Effector memory CD4-positive, alpha-beta T cell (primary cell): Measurements from ENCODE around the gene RGS13.

Experiments used
- DNase-seq, 3 donors: peaks; one replicate each; pipeline ENCODE4 v3.0.0-alpha.2; 2020
- H3K27ac ChIP-seq: 2 replicates; pipeline ENCODE4 v1.7.0; 2013; ENCODE audit warnings: mild to moderate bottlenecking, low read length, moderate library complexity; ENCODE audit not compliant: insufficient read depth, poor library complexity, severe bottlenecking
- H3K27me3 ChIP-seq: replicated peaks from 2 replicates; pipeline ENCODE4 v1.7.0; 2013; ENCODE audit warnings: mild to moderate bottlenecking, low read length; ENCODE audit not compliant: insufficient read depth, control insufficient read depth, poor library complexity, severe bottlenecking
- H3K36me3 ChIP-seq: 2 replicates; pipeline ENCODE4 v1.7.0; 2013; ENCODE audit warnings: mild to moderate bottlenecking, low read length, moderate library complexity; ENCODE audit not compliant: control insufficient read depth, insufficient read depth
- H3K4me1 ChIP-seq: 2 replicates; pipeline ENCODE4 v1.7.0; 2013; ENCODE audit warnings: low read length, mild to moderate bottlenecking; ENCODE audit not compliant: control insufficient read depth, insufficient read depth, poor library complexity, severe bottlenecking
- H3K4me3 ChIP-seq: 2 replicates; pipeline ENCODE4 v1.7.0; 2013; ENCODE audit warnings: low read length, low read depth, mild to moderate bottlenecking; ENCODE audit not compliant: insufficient read depth, poor library complexity, severe bottlenecking
- H3K9me3 ChIP-seq: 2 replicates; pipeline ENCODE4 v1.7.0; 2013; ENCODE audit warnings: mild to moderate bottlenecking, low read length, moderate library complexity; ENCODE audit not compliant: control insufficient read depth
- total RNA-seq, 3 donors: gene quantifications; one replicate each; lab custom pipeline; 2026; lab: John Stamatoyannopoulos, UW

RGS13 gene, protein sequence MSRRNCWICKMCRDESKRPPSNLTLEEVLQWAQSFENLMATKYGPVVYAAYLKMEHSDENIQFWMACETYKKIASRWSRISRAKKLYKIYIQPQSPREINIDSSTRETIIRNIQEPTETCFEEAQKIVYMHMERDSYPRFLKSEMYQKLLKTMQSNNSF
- 0 to 0.17 (median 0.09) reads per million in 3 donors for total RNA-seq

DNA sequence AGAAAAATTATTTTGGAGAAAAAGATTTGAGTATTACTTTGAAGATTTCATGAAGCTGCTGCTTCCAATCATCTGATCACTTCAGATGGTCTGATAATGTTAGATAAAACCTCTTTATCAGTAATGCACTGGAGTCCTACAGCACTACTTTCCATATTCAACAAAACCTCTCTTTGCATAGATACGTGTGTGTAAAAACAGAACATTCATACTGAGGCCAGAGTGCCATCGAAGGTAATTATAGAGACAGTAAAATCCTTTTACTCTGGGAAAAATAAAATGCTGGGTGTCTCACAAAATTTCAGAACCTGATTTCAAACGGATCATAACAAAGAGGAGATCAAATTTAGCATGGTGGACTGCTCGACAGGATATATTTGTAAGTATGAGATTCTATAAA, at the start of gene RGS13:
TSS of gene RGS13 (plus strand) at position 209 of the 400 bp plus-strand sequence. CDS start 8,188 bp downstream, outside the sequence.
- DNase-seq = no peak
- Histone ChIP-seq H3K27ac (no peak within 1 kb of the TSS), H3K4me1 (no peaks in the 10 kb centered on the region), H3K4me3 (no peak within 1 kb of the TSS), H3K36me3 (no peaks in the 10 kb centered on the region), H3K27me3 (no peaks in the 10 kb centered on the region), H3K9me3 (no peaks in the 10 kb centered on the region)

DNA sequence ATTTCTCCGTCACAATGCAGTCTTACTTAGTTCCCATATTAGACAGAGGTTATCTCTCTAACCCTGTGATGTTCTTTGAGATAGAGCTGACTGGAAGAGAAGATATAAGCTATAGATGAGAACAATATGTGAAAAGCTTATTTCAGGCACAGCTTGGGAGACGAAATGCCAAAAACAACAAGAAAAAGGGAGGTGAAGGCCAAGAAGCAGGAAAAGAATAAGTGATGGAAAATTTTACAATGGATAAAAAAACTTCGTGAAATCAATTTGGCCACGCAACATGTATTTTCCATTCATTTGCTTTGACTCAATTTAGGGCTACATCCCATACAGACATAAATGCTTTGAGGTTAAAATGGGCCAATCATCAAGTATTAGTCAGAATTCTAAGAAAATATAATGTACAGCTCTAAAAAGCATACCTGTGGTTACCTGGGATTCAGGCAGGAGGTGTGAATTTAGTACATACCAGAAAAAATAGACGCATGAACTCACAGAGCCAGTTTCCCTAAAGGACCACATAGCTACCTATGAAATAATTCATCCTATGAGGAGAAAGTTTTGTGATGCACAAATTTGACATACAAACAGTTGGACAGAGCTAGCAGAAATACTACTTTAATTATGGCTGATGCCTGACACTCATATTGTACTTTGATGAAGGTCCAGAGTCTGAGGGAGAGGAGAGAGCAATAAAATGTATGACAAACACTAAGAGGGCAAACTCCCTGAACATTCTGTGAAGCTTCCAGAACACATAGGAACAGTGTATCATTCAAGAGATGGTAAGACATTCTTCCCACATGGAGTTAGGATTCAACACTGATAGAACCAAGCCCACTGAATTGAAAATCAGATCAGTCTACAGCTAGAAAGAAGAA, 48.3 kb upstream of the RGS13 start:
- no peaks in the 10 kb centered on the region for H3K9me3 ChIP-seq
- no peak for DNase-seq
- H3K4me1 ChIP-seq = no peaks in the 10 kb centered on the region
- no peaks in the 10 kb centered on the region for H3K27me3 ChIP-seq
- no peak overlapping the region for H3K4me3 ChIP-seq
- H3K36me3 ChIP-seq = no peaks in the 10 kb centered on the region
- no peak overlapping the region for H3K27ac ChIP-seq

DNA sequence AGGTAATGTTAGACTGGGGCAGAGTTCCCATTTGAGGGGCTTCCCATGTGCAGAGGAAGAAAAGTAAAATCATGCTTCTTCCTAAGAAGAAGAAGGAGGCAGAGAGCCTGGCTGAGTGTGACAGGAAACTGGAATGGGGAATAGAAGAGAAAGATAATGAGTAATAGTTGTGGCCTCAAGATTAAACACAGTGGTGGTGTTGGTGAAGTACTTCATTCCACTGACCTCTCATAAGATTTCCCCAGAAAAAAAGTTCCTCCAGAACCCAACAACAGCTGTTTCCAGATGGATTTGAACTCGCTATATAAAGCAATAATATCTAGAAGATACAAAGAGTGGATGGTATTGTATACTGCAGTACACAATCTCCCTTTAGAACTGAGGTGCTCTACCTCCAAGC, 47.4 kb upstream of the RGS13 start:
- no peak for DNase-seq

DNA sequence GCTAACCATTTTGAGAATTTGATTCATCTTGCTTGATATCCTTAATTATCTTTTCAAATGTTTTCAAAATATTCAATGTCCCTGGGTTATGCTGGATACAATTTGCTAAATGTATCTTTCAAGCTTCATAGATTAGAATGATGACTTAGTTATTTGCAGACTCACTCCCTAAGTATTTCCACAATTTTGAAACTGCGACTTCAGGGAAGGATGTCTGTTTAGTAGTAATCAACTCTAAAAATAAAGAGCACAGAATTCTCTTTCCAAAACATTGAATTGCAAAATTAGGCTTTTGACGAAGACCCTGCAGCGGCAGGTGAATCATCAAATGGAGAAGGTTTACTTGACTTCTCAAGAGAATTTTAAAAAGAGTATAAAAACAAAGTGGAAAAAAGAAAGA, 46.1 kb upstream of the RGS13 start:
- no peak overlapping the region for H3K4me3 ChIP-seq
- DNase-seq = no peak
- no peaks in the 10 kb centered on the region for H3K27me3 ChIP-seq
- H3K4me1 ChIP-seq = no peaks in the 10 kb centered on the region
- H3K27ac ChIP-seq = no peak overlapping the region
- no peaks in the 10 kb centered on the region for H3K9me3 ChIP-seq
- no peaks in the 10 kb centered on the region for H3K36me3 ChIP-seq

More for the DNA sequence above, 47.4 kb upstream of the RGS13 start:
- Histone ChIP-seq H3K4me3 (no peak overlapping the region), H3K4me1 (no peaks in the 10 kb centered on the region), H3K36me3 (no peaks in the 10 kb centered on the region), H3K27ac (no peak overlapping the region), H3K27me3 (no peaks in the 10 kb centered on the region), H3K9me3 (no peaks in the 10 kb centered on the region)

DNA sequence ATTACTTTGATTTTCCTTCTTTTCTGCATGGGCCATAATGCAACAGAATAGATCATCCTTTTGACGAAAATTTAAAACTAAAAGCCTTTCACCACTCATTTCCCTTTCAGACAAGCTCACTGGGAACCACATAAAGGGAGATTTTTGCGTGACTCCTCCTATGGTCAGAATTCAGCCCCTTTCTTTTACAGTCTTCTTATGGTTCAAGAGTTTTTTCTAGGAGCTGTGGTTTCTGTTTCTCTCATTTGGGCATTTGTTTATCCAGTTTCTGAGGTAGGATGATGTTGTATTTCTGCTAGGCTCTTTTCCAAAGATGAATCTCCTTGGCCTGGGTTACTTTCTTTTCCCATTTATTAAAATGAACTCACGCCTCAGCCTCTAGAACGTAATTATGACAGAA, 43.4 kb upstream of the RGS13 start:
- Histone ChIP-seq H3K27me3 (no peaks in the 10 kb centered on the region), H3K9me3 (no peaks in the 10 kb centered on the region), H3K36me3 (no peaks in the 10 kb centered on the region), H3K27ac (no peak overlapping the region), H3K4me1 (no peaks in the 10 kb centered on the region), H3K4me3 (no peak overlapping the region)
- DNase-seq = no peak

DNA sequence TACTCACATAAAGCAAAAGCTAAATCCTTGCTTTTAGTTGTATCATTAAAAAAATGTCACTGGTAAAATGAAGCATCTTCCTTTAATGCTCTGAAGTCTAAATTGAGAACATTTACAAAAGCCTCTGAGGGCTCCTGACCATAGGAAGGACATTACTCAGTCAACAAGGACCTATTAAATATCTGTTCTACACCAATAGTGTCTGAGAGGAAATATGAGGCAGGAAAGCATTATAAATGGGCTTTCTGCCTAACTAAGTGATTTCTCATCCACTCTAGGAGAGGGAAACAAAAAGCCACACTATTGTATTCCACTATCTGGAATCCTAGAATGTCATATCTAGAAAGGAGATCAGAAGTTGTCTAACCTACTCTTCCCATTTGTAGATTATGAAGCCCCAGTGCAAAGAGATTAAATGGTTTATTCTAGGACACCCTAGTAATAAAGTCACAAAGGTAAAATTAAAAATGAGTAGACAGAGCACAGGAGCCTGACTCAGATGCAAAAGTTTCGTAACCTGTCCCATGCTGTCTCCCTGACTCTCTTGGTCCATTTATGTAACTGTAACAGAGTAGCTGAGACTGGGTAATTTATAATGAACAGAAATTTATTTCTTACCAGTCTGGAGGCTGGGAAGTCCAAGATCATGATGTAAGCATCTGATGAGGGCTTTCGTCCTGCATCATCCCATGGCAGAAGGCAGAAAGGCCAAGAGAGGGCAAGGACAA, 42.8 kb upstream of the RGS13 start:
- Histone ChIP-seq H3K27ac (no peak overlapping the region), H3K4me1 (no peaks in the 10 kb centered on the region), H3K27me3 (no peaks in the 10 kb centered on the region), H3K9me3 (no peaks in the 10 kb centered on the region), H3K36me3 (no peaks in the 10 kb centered on the region), H3K4me3 (no peak overlapping the region)
- no peak for DNase-seq

DNA sequence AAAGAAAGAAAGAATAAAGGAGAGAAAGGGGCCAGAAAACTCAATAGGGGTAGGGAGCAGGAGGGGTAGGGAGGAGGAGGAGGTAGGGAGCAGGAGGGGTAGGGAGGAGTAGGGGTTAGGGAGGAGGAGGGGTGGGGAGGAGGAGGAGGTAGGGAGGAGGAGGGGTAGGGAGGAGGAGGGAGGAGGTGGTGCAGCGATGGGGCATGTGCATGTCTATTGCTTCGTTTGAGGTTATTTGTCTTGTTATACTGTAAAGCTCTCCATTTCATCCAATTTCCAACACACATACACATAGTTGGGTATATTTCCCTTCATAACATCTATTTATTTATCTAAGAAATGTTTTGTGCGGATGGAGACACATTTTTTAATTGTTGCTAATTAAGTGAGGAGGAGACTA, 40.6 kb upstream of the RGS13 start:
- no peak overlapping the region for H3K27ac ChIP-seq
- no peaks in the 10 kb centered on the region for H3K9me3 ChIP-seq
- H3K27me3 ChIP-seq = no peaks in the 10 kb centered on the region
- H3K4me1 ChIP-seq = no peaks in the 10 kb centered on the region
- no peaks in the 10 kb centered on the region for H3K36me3 ChIP-seq
- no peak for DNase-seq
- no peak overlapping the region for H3K4me3 ChIP-seq

DNA sequence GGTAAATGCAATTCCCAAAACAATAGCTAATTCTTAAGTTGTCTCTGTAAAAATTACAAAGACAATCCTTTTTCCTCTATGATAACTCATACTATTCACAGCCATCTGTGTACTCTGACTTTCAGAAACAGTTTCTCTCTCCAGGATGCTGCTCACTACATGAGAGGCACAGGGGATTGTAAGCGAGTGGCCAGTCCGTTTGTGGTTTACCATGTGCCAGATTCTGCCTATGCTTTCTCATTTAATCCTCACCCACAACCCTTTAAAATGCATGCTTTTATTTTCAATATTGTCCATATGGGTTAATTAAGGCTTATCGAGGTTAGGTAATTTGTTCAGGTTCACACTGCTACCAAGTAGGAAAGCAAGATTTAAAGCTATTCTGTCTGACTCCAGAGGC, 37.4 kb upstream of the RGS13 start:
- Histone ChIP-seq H3K27ac (no peak overlapping the region), H3K4me3 (no peak overlapping the region), H3K27me3 (no peaks in the 10 kb centered on the region), H3K36me3 (no peaks in the 10 kb centered on the region), H3K9me3 (no peaks in the 10 kb centered on the region), H3K4me1 (no peaks in the 10 kb centered on the region)
- no peak for DNase-seq

DNA sequence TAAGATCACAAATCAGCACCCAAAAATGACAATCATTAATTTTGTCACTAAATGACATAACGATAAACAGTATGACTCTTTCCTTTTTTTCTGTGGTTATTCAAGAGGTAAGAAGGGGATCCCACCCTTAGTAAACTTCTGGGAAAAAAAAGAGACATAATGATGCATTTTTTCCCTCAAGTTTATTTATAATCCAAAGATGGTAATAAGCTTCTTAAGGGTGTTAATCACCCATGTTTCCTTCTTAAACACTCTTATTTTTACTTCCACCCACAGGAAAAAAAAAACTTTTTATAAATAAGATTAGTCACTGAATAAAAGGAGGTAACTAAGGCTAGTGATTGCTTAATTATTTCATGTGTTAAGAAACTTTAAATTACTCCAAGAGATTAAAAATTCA, 35.7 kb upstream of the RGS13 start:
- H3K4me3 ChIP-seq = no peak overlapping the region
- H3K4me1 ChIP-seq = no peaks in the 10 kb centered on the region
- no peaks in the 10 kb centered on the region for H3K9me3 ChIP-seq
- H3K27ac ChIP-seq = no peak overlapping the region
- no peaks in the 10 kb centered on the region for H3K36me3 ChIP-seq
- H3K27me3 ChIP-seq = no peaks in the 10 kb centered on the region
- DNase-seq = no peak

DNA sequence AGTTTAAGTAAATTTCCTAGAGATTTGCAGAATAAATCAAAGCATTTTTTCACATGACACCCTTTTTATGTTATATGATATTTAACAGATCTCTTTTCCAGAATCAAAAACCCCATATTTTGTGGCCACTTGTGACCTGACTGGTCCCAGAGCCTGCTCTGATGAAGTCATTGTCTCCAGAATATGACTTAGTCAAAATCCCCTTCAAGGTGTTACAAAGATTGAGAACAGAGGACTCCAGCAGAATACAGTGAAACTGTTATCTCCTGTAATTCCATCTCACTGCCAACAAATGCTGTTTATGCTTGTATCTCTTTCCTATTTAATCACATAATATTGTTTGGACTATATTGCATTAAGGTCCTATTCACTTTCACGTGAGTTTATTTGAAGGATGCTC, 34.8 kb upstream of the RGS13 start:
- no peaks in the 10 kb centered on the region for H3K9me3 ChIP-seq
- no peak overlapping the region for H3K4me3 ChIP-seq
- no peaks in the 10 kb centered on the region for H3K36me3 ChIP-seq
- H3K27me3 ChIP-seq = no peaks in the 10 kb centered on the region
- no peaks in the 10 kb centered on the region for H3K4me1 ChIP-seq
- H3K27ac ChIP-seq = no peak overlapping the region
- no peak for DNase-seq
